Measurements from ENCODE around the gene CCDC90B. TPM values are rescaled to one million over a fixed set of nuclear protein-coding genes. Genes with fewer than 3 reads are reported as not detected.
"Not testable (repeated sequence)": the region's sequence is repeated elsewhere in the genome, so short reads cannot be mapped to it uniquely, and the experiment has no call there.

Gene CCDC90B
- polyA plus RNA-seq (ENCODE audit: insufficient read length in 4 of 4): 10 to 100 TPM; 83.8 to 94.5 (median 91.7) TPM

DNA sequence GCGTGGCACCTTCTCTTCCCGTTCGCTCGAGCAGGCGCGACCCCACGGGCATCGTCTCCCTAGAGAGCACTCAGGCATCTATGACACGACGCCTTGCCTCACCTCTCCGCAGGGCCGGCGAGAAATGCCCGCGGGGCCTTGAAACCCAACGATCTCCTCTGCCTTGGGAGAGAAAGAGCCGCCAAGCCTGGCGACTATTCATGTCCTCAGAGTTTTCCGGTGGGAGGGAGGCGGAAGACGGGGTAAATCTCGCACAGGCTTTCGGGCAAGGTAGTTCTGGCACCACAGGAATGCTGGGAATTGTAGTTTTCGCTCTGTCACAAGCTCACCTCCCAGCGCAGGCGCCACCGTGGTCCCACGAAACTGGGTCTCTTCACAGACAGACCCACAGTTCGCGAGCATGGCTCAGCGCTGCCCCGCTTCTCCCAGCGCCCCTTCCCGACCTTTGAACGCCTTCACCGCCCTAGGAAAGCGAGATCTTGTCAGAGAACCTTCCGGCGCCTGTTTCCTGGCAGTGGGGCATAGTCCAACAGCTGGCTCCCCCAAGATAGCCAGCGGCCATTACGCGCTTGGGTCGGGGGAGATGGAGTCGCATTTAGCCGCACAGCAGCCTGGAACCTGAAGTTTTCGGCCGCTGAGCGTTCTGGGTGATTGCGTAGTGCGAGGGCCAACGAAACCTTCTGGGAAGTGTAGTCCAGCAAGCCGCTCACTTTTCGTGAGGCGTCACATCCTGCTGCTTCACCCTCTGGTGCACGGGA lies at the start of gene CCDC90B:
Gene CCDC90B, minus strand, starts transcription at position 597 of the 758 bp plus-strand sequence. Its CDS starts 395 bp downstream, at position 202.
- DNase-seq (ENCODE audit: low read depth in 4 of 4, low spot score in 3 of 4): peak; percentile 95 to 98 (median 96)

DNA sequence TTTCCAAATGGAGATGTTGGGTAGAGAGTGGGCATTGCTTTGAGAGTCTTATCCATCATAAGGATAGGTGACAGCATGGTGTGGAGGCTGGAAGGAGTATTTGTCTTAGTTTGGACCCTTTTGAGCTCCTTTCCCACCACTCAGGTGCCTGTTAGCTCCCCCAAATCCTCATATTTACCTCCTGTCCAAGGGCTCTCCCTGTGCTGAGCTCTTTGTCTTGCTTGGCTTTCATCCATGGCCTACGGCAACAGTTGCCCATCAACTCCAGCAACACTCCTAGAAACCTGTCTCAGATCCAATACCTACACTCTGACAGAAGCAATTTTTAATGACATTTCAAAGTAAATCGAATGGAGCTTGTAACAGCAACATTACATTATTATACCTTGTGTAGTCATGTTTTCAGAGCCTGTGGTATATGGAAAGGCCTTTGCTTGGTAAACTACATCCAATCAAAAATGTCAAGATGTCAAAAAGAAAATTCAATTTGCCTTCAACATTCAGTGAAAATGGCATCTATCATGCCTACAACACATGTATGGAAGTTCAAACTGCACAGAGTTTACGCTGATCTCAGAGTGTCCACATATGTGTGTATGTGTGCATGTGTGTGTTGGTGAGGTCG lies 49.4 kb upstream of the CCDC90B start:
- no peak for DNase-seq (ENCODE audit: low read depth in 4 of 4, low spot score in 3 of 4)

DNA sequence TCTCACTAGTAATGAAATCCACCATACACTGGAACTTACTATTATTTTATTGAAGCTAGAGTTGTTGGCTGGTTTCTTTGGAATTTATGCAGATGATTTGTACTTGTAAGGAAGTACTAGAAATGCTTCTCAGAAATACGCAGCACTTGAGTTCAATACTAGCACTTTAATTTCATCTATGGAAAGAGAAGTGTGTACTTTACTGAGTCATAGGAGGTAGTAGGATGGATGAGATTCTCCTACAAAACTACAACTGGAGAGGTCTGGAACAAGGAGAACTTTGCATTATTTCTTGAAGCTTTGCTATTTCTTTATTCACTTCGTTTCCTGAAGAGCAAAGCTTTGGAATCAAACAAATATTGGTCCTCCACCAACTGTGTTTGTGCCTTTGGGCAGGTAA lies 44.1 kb upstream of the CCDC90B start:
- DNase-seq (ENCODE audit: low read depth in 4 of 4, low spot score in 3 of 4): no peak

GRCh38 chr11:83326326-83326725 lies 40.2 kb upstream of the CCDC90B start:
- no peak for DNase-seq (ENCODE audit: low read depth in 4 of 4, low spot score in 3 of 4)

DNA sequence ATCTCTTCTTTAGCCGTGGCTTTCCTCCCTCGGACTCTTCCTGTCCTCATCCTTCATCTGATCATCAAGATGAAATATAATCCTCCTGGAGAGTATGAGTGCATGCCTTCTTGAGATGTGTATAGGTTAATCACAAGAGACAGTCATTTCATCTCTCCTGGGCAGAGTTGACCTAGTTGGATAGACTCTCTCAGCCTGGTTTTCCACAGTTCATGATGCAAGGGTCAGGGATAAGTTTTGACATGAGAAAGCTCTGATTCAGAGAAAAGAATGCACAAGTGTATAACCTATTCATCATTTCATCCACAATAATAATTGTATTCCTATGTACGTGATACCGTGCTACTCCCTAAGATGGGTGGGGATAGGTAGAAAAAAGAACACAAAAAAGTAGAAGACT lies 33.2 kb upstream of the CCDC90B start:
- DNase-seq (ENCODE audit: low read depth in 4 of 4, low spot score in 3 of 4): no peak

GRCh38 chr11:83318931-83319330 lies 32.8 kb upstream of the CCDC90B start:
- no peak for DNase-seq (ENCODE audit: low read depth in 4 of 4, low spot score in 3 of 4)

GRCh38 chr11:83317757-83318690 lies 31.9 kb upstream of the CCDC90B start:
- DNase-seq (ENCODE audit: low read depth in 4 of 4, low spot score in 3 of 4): no peak

- not testable (repeated sequence) for DNase-seq (ENCODE audit: low read depth in 4 of 4, low spot score in 3 of 4)
These were observed 30.7 kb upstream of the CCDC90B start for GRCh38 chr11:83316897-83317268.

GRCh38 chr11:83316143-83316896 lies 30.2 kb upstream of the CCDC90B start:
- DNase-seq (ENCODE audit: low read depth in 4 of 4, low spot score in 3 of 4): not testable (repeated sequence)

GRCh38 chr11:83312430-83312829 lies 26.3 kb upstream of the CCDC90B start:
- no peak for DNase-seq (ENCODE audit: low read depth in 4 of 4, low spot score in 3 of 4)

GRCh38 chr11:83311701-83312100 lies 25.5 kb upstream of the CCDC90B start:
- no peak for DNase-seq (ENCODE audit: low read depth in 4 of 4, low spot score in 3 of 4)

GRCh38 chr11:83310718-83311117 lies 24.6 kb upstream of the CCDC90B start:
- DNase-seq (ENCODE audit: low read depth in 4 of 4, low spot score in 3 of 4): no peak

GRCh38 chr11:83308536-83308935 lies 22.4 kb upstream of the CCDC90B start:
- DNase-seq (ENCODE audit: low read depth in 4 of 4, low spot score in 3 of 4): not testable (repeated sequence)

- DNase-seq (ENCODE audit: low read depth in 4 of 4, low spot score in 3 of 4): no peak
These were observed 20.3 kb upstream of the CCDC90B start for GRCh38 chr11:83306200-83307080.

DNA sequence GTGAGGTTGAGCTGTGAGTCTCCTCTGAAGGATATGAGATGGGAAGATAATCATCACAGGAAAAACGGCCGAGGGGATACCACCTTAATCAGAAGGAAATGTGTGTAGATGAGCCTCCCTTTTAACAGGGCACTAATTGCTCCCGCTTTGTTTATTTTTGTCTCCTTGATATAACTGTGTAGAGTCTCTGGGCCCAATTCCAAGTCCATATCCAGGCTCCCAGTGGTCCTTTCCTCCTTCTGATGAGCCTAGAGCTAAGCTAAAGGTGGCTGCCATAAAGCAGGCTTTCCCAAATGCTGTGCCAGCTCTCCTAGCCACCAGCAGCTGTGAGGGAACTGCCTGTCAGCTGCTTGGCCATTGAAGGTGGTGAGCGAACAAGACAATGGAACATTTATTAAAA lies 17.1 kb upstream of the CCDC90B start:
- no peak for DNase-seq (ENCODE audit: low read depth in 4 of 4, low spot score in 3 of 4)

GRCh38 chr11:83302151-83302550 lies 16.0 kb upstream of the CCDC90B start:
- DNase-seq (ENCODE audit: low read depth in 4 of 4, low spot score in 3 of 4): no peak

- no peak for DNase-seq (ENCODE audit: low read depth in 4 of 4, low spot score in 3 of 4)
These were observed 13.5 kb upstream of the CCDC90B start for GRCh38 chr11:83299681-83300080.

- no peak for DNase-seq (ENCODE audit: low read depth in 4 of 4, low spot score in 3 of 4)
These were observed 8.0 kb upstream of the CCDC90B start for GRCh38 chr11:83294208-83294607.

DNA sequence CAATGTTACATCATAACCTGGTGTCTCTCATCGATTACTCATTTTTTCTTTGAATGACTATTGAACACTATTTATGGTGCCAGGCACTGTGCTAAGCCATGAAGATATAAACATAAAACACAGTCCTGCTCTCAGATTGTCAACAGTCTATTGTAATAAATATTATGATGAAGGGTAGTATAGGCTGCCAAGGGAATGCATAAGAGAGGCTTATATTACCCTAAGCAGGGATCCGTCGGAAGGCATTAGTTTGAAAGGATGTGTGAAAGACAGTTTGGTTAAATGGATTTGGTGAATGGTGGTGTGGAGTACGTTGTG lies 7.2 kb upstream of the CCDC90B start:
- no peak for DNase-seq (ENCODE audit: low read depth in 4 of 4, low spot score in 3 of 4)
